PC-3 (cell line): ENCODE results near the gene ARL5A. TPM values are rescaled to one million over a fixed set of nuclear protein-coding genes. Genes with fewer than 3 reads are reported as not detected.

Experiments
- ATAC-seq: fragments of 200-7000 bp; cut with Tn5 transposase; 2 replicates; pipeline ENCODE4 v1.9.1; 2020; ENCODE audit warnings: mild to moderate bottlenecking, moderate library complexity
- BruUV-seq: library from RNA; stranded (reverse); fragments of 400-500 nt; replicated peaks from 2 replicates; lab custom pipeline; 2021; lab: Mats Ljungman, UMichigan
- CTCF ChIA-PET: fragments of 300-600 bp; sonication (Branson Sonifier 250); formaldehyde crosslinking; loops from one replicate; lab custom pipeline; 2022; ENCODE audit warnings: antibody characterized with exemption; lab: Charles Lee
- POLR2A ChIA-PET: fragments of 300-600 bp; sonication (Branson Sonifier 250); formaldehyde crosslinking; loops from one replicate; lab custom pipeline; 2022; ENCODE audit warnings: antibody characterized with exemption; ENCODE audit not compliant: unreplicated experiment; lab: Charles Lee
- DNase-seq: peaks from one replicate; pipeline ENCODE4 v3.0.0-alpha.2; 2015
- H2AFZ ChIP-seq: fragments of 300-600 bp; sonication (generic); 2 replicates; pipeline ENCODE4 v1.6.0; 2016; ENCODE audit warnings: antibody characterized with exemption, low read length
- H3F3A ChIP-seq: fragments of 300-600 bp; sonication (generic); one replicate; pipeline ENCODE4 v1.6.0; 2017; ENCODE audit warnings: antibody characterized with exemption, low read length, control low read depth, mild to moderate bottlenecking; ENCODE audit not compliant: unreplicated experiment
- H3K27ac ChIP-seq: fragments of 300-600 bp; sonication (generic); 2 replicates; pipeline ENCODE4 v1.5.1; 2016; ENCODE audit warnings: mild to moderate bottlenecking, low read length
- H3K27me3 ChIP-seq: fragments of 300-600 bp; sonication (generic); 2 replicates; pipeline ENCODE4 v1.6.1; 2016; ENCODE audit warnings: low read length, mixed read lengths
- H3K36me3 ChIP-seq: fragments of 300-600 bp; sonication (generic); 2 replicates; pipeline ENCODE4 v1.6.1; 2016; ENCODE audit warnings: low read depth, mixed run types, low read length, mixed read lengths
- H3K4me1 ChIP-seq: fragments of 300-600 bp; sonication (generic); 2 replicates; pipeline ENCODE4 v1.5.1; 2016; ENCODE audit warnings: low read length; ENCODE audit not compliant: insufficient read depth
- H3K4me2 ChIP-seq: fragments of 300-600 bp; sonication (generic); 2 replicates; pipeline ENCODE4 v1.6.0; 2016; ENCODE audit warnings: low read length
- H3K4me3 ChIP-seq: fragments of 300-600 bp; sonication (generic); 2 replicates; pipeline ENCODE4 v1.5.1; 2016; ENCODE audit warnings: mild to moderate bottlenecking, low read length, mixed read lengths
- H3K79me2 ChIP-seq: fragments of 300-600 bp; sonication (generic); 2 replicates; pipeline ENCODE4 v1.6.1; 2017; ENCODE audit warnings: low read length, mixed read lengths
- H3K9ac ChIP-seq: fragments of 300-600 bp; sonication (generic); 2 replicates; pipeline ENCODE4 v1.6.0; 2016; ENCODE audit warnings: mild to moderate bottlenecking, low read length
- H3K9me2 ChIP-seq: fragments of 300-600 bp; sonication (generic); replicated peaks from 2 replicates; pipeline ENCODE4 v1.6.1; 2016; ENCODE audit warnings: mixed run types, low read length, mixed read lengths
- H3K9me3 ChIP-seq: fragments of 300-600 bp; sonication (generic); 2 replicates; pipeline ENCODE4 v1.6.1; 2016; ENCODE audit warnings: low read length, mixed read lengths
- H4K20me1 ChIP-seq: fragments of 300-600 bp; sonication (generic); 2 replicates; pipeline ENCODE4 v1.6.1; 2016; ENCODE audit warnings: low read length, mixed read lengths
- CTCF ChIP-seq: fragments of 300-600 bp; sonication (generic); conservative IDR thresholded peaks from 2 replicates; pipeline ENCODE4 v1.5.1; 2017; ENCODE audit warnings: antibody characterized with exemption, low read depth, mild to moderate bottlenecking, low read length
- EZH2 ChIP-seq: fragments of 300-600 bp; sonication (generic); IDR thresholded peaks from one replicate; pipeline ENCODE4 v1.6.1; 2017; ENCODE audit warnings: antibody characterized with exemption, mild to moderate bottlenecking, low read length; ENCODE audit not compliant: unreplicated experiment
- EZH2phosphoT487 ChIP-seq: fragments of 300-600 bp; sonication (generic); IDR thresholded peaks from 2 replicates; pipeline ENCODE4 v1.6.1; 2018; ENCODE audit warnings: mild to moderate bottlenecking, antibody characterized with exemption, low read length, borderline replicate concordance
- intact Hi-C: fragments of 100-400 bp; cut with micrococcal nuclease; formaldehyde crosslinking; loops from 2 replicates; pipeline ENCODE4 v1.9.0; 2023
- total RNA-seq: library from RNA; depleted of rRNA; stranded (reverse); fragments of >200 nt; gene quantifications from 2 replicates; pipeline ENCODE4 v1.2.3, GENCODE V29; 2014; rRNA removed

Gene ARL5A
- total RNA-seq, 1 experiment from 2014 or later = 45.6 TPM

- intact Hi-C loops = no loop called here
- no peaks in the 10 kb centered on the region for H3K36me3 ChIP-seq
- DNase-seq (no peak), ATAC-seq (no peak)
- no peaks in the 10 kb centered on the region for H3F3A ChIP-seq
- H4K20me1 ChIP-seq = no peaks in the 10 kb centered on the region
- ChIA-PET CTCF (no interaction called here), POLR2A (no interaction called here)
- no peak for TF ChIP-seq EZH2phosphoT487
- TF ChIP-seq EZH2 = no peak
- TF ChIP-seq CTCF = no peak
- H3K27me3 ChIP-seq = no peaks in the 10 kb centered on the region
- H3K27ac ChIP-seq = no peak overlapping the region
- no peaks in the 10 kb centered on the region for H3K9me3 ChIP-seq
- H2AFZ ChIP-seq = no peak overlapping the region
- no peaks in the 10 kb centered on the region for H3K79me2 ChIP-seq
- no TSS peak for BruUV-seq
- H3K9me2 ChIP-seq = no peaks in the 10 kb centered on the region
- no peak overlapping the region for H3K4me3 ChIP-seq
- H3K9ac ChIP-seq = no peak overlapping the region
- no peak overlapping the region for H3K4me2 ChIP-seq
- H3K4me1 ChIP-seq = no peaks in the 10 kb centered on the region
Measured at GRCh38 chr2:151753540-151753939, 74.7 kb downstream of the ARL5A start.

Other genes starting within 250 kb of the ARL5A start
- under 0.01 and 0.11 TPM in 2 replicates for gene NEB, start 93.9 kb downstream of the ARL5A start, total RNA-seq